K562 (cell line): ENCODE data around the gene ZNF747. TPM values are rescaled to one million over a fixed set of nuclear protein-coding genes. Genes with fewer than 3 reads are reported as not detected.

ENCODE experiments used
- ATAC-seq: fragments of 200-7000 bp; cut with Tn5 transposase; 3 replicates; pipeline ENCODE4 v1.9.1; 2020; ENCODE audit warnings: moderate library complexity
- BruUV-seq: library from RNA; stranded (reverse); fragments of 400-500 nt; replicated peaks from 2 replicates; lab custom pipeline; 2021; lab: Mats Ljungman, UMichigan
- CTCF ChIA-PET: fragments of 300-600 bp; formaldehyde crosslinking; extraction: SDS; loops from one replicate; lab custom pipeline; 2021; ENCODE audit warnings: low intra/inter-chr PET ratio; lab: Yijun Ruan, JAX
- POLR2A ChIA-PET: fragments of 300-600, 350-650 bp; sonication (Branson Sonifier 250); formaldehyde crosslinking; extraction: SDS; loops from one replicate; lab custom pipeline; 2021; ENCODE audit warnings: antibody characterized with exemption, inconsistent platforms; lab: Yijun Ruan, JAX
- DNase-seq, 4 experiments: peaks; one replicate each; pipeline versions ENCODE4 v3.0.0 to v3.0.0-alpha.2; 2011 to 2018; ENCODE audit warnings: low spot score in 3 of 4, mixed read lengths in 3 of 4; ENCODE audit errors: extremely low read depth in 1 of 4
- FAIRE-seq: peaks from 2 replicates; lab custom pipeline; 2011; peaks lifted over from hg19 to GRCh38; lab: Jason Lieb, UNC
- H2AFZ ChIP-seq: 2 replicates; pipeline ENCODE4 v1.6.0; 2011; ENCODE audit warnings: low read depth, low read length, control low read depth, inconsistent platforms
- H3K27ac ChIP-seq: fragments of 200-600 bp; 3 replicates; pipeline ENCODE4 v1.8.0; 2011; ENCODE audit warnings: low read depth, mild to moderate bottlenecking, control low read depth, inconsistent platforms, low read length, moderate library complexity, mixed read lengths; ENCODE audit errors: extremely low read depth
- H3K27me3 ChIP-seq, 2 experiments: fragments of 300-600 bp in 1 of 2; 2 replicates in 1 of 2; 3 replicates in 1 of 2; pipeline versions ENCODE4 v1.6.0 to v1.8.0; 2011; ENCODE audit warnings: inconsistent platforms in 2 of 2, low read length in 2 of 2, mild to moderate bottlenecking in 1 of 2, mixed read lengths in 1 of 2, moderate library complexity in 1 of 2; ENCODE audit not compliant: control insufficient read depth in 2 of 2, insufficient read depth in 2 of 2
- H3K36me3 ChIP-seq: fragments of 300-600 bp; 3 replicates; pipeline ENCODE4 v1.8.0; 2011; ENCODE audit warnings: mild to moderate bottlenecking, low read length, inconsistent platforms; ENCODE audit not compliant: control insufficient read depth, insufficient read depth
- H3K4me1 ChIP-seq, 2 experiments: fragments of 200-600 bp in 1 of 2; replicated peaks in 1 of 2; 2 replicates in 1 of 2; 3 replicates in 1 of 2; pipeline versions ENCODE4 v1.5.1 to v1.8.0; 2011; ENCODE audit warnings: inconsistent platforms in 2 of 2, low read length in 2 of 2, mild to moderate bottlenecking in 1 of 2, mixed read lengths in 1 of 2, moderate library complexity in 1 of 2; ENCODE audit not compliant: control insufficient read depth in 2 of 2, insufficient read depth in 2 of 2
- H3K4me2 ChIP-seq: 2 replicates; pipeline ENCODE4 v1.6.1; 2011; ENCODE audit warnings: low read length, control low read depth, inconsistent platforms, mixed read lengths; ENCODE audit not compliant: insufficient read depth
- H3K4me3 ChIP-seq: fragments of 200-600 bp; sonication (generic), shearing (Covaris generic); 2 replicates; pipeline ENCODE4 v1.5.1; 2016; ENCODE audit warnings: control low read depth, inconsistent platforms
- H3K79me2 ChIP-seq: fragments of 200-600 bp; 3 replicates; pipeline ENCODE4 v1.8.0; 2011; ENCODE audit warnings: low read length, inconsistent platforms; ENCODE audit not compliant: control insufficient read depth, insufficient read depth
- H3K9ac ChIP-seq, 2 experiments: 2 replicates each; pipeline versions ENCODE4 v1.6.0 to v1.6.1; 2011; ENCODE audit warnings: low read depth in 2 of 2, low read length in 2 of 2, control low read depth in 1 of 2, inconsistent platforms in 1 of 2, mild to moderate bottlenecking in 1 of 2, mixed read lengths in 1 of 2; ENCODE audit not compliant: insufficient read depth in 1 of 2
- H3K9me1 ChIP-seq: one replicate; pipeline ENCODE4 v1.6.0; 2011; ENCODE audit warnings: inconsistent platforms, mild to moderate bottlenecking, low read length, moderate library complexity; ENCODE audit not compliant: control insufficient read depth, insufficient read depth
- H3K9me3 ChIP-seq: replicated peaks from 2 replicates; pipeline ENCODE4 v1.5.1; 2011; ENCODE audit warnings: low read depth, low read length, inconsistent platforms; ENCODE audit not compliant: control insufficient read depth, insufficient read depth
- H4K20me1 ChIP-seq: replicated peaks from 2 replicates; pipeline ENCODE4 v1.6.1; 2011; ENCODE audit warnings: low read length, inconsistent platforms, mixed read lengths; ENCODE audit not compliant: control insufficient read depth, insufficient read depth
- MYNN ChIP-seq, 2 experiments: sonication (generic); formaldehyde crosslinking in 1 of 2; IDR thresholded peaks; 2 replicates each; pipeline versions ENCODE4 v1.5.0 to v1.6.1; 2016 to 2020; ENCODE audit warnings: antibody characterized with exemption in 1 of 2, missing genetic modification reagents in 1 of 2
- PURB ChIP-seq: sonication (generic); formaldehyde crosslinking; IDR thresholded peaks from 2 replicates; pipeline ENCODE4 v1.9.0; 2021; ENCODE audit warnings: low read depth, mild to moderate bottlenecking, missing genetic modification reagents
- RAD51 ChIP-seq: fragments of 450-650 bp; IDR thresholded peaks from 2 replicates; pipeline ENCODE4 v1.7.1; 2016; ENCODE audit warnings: low read depth, mild to moderate bottlenecking, borderline replicate concordance
- ZNF263 ChIP-seq: sonication (generic); formaldehyde crosslinking; IDR thresholded peaks from 2 replicates; pipeline ENCODE4 v1.8.0; 2022; ENCODE audit warnings: mild to moderate bottlenecking, missing genetic modification reagents, borderline replicate concordance
- ZNF695 ChIP-seq: fragments of 450-650 bp; formaldehyde crosslinking; IDR thresholded peaks from 2 replicates; pipeline ENCODE4 v1.4.0; 2020; ENCODE audit warnings: mild to moderate bottlenecking, moderate library complexity
- WGBS: fragments of 100-300 bp; shearing (Covaris generic); methylation state at CpG from one replicate; pipeline ENCODE4 v1.1.6; 2016; ENCODE audit warnings: low coverage, mixed read lengths; ENCODE audit not compliant: insufficient coverage; ENCODE audit errors: missing lambda C conversion rate; 5-methylcytosine and 5-hydroxymethylcytosine counted together
- in situ Hi-C: fragments of 300-500 bp; cut with MboI; formaldehyde crosslinking; loops from 4 replicates; pipeline ENCODE4 v1.15.0; 2018; ENCODE audit warnings: inconsistent platforms, mixed read lengths
- intact Hi-C: fragments of 100-400 bp; cut with micrococcal nuclease; formaldehyde crosslinking; loops from 2 replicates; pipeline ENCODE4 v1.14.2; 2022
- polyA plus RNA-seq, 8 experiments: library from polyadenylated mRNA; depleted of rRNA in 4 of 8; stranded (reverse) in 5 of 8; unstranded in 3 of 8; fragments of >200 nt; fragmentation: Nextera tagmentation in 2 of 8; fragmentation: Illumina TruSeq in 1 of 8; extraction: Ambion mirVana in 2 of 8; extraction: Trizol in 1 of 8; gene quantifications; 2 replicates each; pipeline versions ENCODE4 v1.2.1 to v1.2.3, GENCODE V29; 2011 to 2014; ENCODE audit warnings: inconsistent platforms in 1 of 8, missing spikeins in 1 of 8
- total RNA-seq, 7 experiments: library from RNA; depleted of rRNA in 6 of 7; stranded (reverse); fragments of >200 nt in 6 of 7; fragmentation: Illumina TruSeq in 2 of 7; extraction: Trizol in 2 of 7; gene quantifications; 2 replicates each; pipeline versions ENCODE4 v1.2.1 to v1.2.3, GENCODE V29; 2011 to 2021; ENCODE audit warnings: low replicate concordance in 1 of 7
- TF ChIP-seq, protein P1 (sequence below): sonication (generic); formaldehyde crosslinking; IDR thresholded peaks from 2 replicates; pipeline ENCODE4 v1.9.0; 2022; ENCODE audit warnings: mild to moderate bottlenecking, missing genetic modification reagents
- TF ChIP-seq, protein P2 (sequence below): sonication (generic); formaldehyde crosslinking; IDR thresholded peaks from 2 replicates; pipeline ENCODE4 v1.5.0; 2020; ENCODE audit warnings: missing genetic modification reagents

ZNF747 gene
- total and polyA plus RNA-seq, 9 of the 15 experiments (the other 6 are each of a cell fraction or from before 2014, with no cell fraction given), result 0.14 to 3.3 (median 1.5) TPM

GRCh38 chr16:30494709-30495108 lies 39.9 kb downstream of the ZNF747 start:
- H3K4me2 ChIP-seq, result 0 out of 2 replicates have a peak overlapping the region, but pooled peaks have one; percentile 23
- TF ChIP-seq ZNF695 (no peak), MYNN (IDR thresholded peaks at IDR 0.05) (0 out of 2 replicates have a peak, but pooled peaks have one; percentile 56), MYNN (CRISPR knock-in tag; IDR thresholded peaks at IDR 0.05) (no peak), RAD51 (peak; percentile 38; the same call in 1 of the 2 replicates), PURB (no peak), ZNF263 (CRISPR knock-in tag) (peak; percentile 97)
- TF ChIP-seq, protein P1, sequence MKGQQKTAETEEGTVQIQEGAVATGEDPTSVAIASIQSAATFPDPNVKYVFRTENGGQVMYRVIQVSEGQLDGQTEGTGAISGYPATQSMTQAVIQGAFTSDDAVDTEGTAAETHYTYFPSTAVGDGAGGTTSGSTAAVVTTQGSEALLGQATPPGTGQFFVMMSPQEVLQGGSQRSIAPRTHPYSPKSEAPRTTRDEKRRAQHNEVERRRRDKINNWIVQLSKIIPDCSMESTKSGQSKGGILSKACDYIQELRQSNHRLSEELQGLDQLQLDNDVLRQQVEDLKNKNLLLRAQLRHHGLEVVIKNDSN (CRISPR knock-in tag), result peak; percentile 51
- TF ChIP-seq, protein P2, sequence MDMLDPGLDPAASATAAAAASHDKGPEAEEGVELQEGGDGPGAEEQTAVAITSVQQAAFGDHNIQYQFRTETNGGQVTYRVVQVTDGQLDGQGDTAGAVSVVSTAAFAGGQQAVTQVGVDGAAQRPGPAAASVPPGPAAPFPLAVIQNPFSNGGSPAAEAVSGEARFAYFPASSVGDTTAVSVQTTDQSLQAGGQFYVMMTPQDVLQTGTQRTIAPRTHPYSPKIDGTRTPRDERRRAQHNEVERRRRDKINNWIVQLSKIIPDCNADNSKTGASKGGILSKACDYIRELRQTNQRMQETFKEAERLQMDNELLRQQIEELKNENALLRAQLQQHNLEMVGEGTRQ (CRISPR knock-in tag), result peak; percentile 58; the same call in 1 of the 2 replicates
- TF ChIP-seq, all 486 proteins: peak for 5
- CTCF ChIA-PET, result no interaction called here
- no peak overlapping the region for H3K27ac ChIP-seq
- H3K79me2 ChIP-seq, result no peaks in the 10 kb centered on the region
- H4K20me1 ChIP-seq, result no peaks in the 10 kb centered on the region
- POLR2A ChIA-PET, result interaction anchor here (1.1 to 1.8 kb wide), 2 partner anchors 12 to 19 kb away, joined by 3 to 7 read pairs; no protein-coding TSS in a partner anchor
- no peaks in the 10 kb centered on the region for H3K9me3 ChIP-seq
- peak overlapping the region; percentile 23 for H2AFZ ChIP-seq
- peak; percentile 16; the same call in 1 of the 3 replicates for ATAC-seq
- no peaks in the 10 kb centered on the region for H3K9me1 ChIP-seq
- peaks cover 10 to 28% of the 10 kb centered on the region in 2 experiments; a peak in 4 of 5 replicates for H3K4me1 ChIP-seq
- in situ Hi-C loops (no loop called here), intact Hi-C loops (loop anchor here (5.0 kb wide), 2 partner anchors 33 to 103 kb away; partner anchors contain the start of gene ZNF768)
- H3K27me3 ChIP-seq, result no peaks in the 10 kb centered on the region
- peak overlapping the region in 1 of 2 experiments; percentile 31; a peak in 1 of 4 replicates for H3K9ac ChIP-seq
- BruUV-seq, result no TSS peak
- peak in 3 of 4 experiments; percentile 17 to 34 (median 23) for DNase-seq
- FAIRE-seq, result no peak
- no peaks in the 10 kb centered on the region for H3K36me3 ChIP-seq
- H3K4me3 ChIP-seq, result no peak overlapping the region
- 33% methylated on average over 12 of the region's 12 CpGs for WGBS
